GM23338 (cell line): ENCODE data around the gene STXBP5. TPM values are rescaled to one million over a fixed set of nuclear protein-coding genes. Genes with fewer than 3 reads are reported as not detected.

Experiments
- ATAC-seq: fragments of 200-7000 bp; cut with Tn5 transposase; 3 replicates; pipeline ENCODE4 v1.9.1; 2020
- DNase-seq: peaks from one replicate; pipeline ENCODE4 v3.0.0-alpha.2; 2015; ENCODE audit warnings: low spot score
- H2AFZ ChIP-seq: fragments of 200-600 bp; sonication (generic); 2 replicates; pipeline ENCODE4 v1.8.0; 2016; ENCODE audit warnings: antibody characterized with exemption, mild to moderate bottlenecking, moderate library complexity
- H3F3A ChIP-seq: fragments of 200-600 bp; sonication (generic); replicated peaks from 2 replicates; pipeline ENCODE4 v1.8.0; 2017; ENCODE audit warnings: antibody characterized with exemption, mixed run types, low read depth
- H3K27ac ChIP-seq: fragments of 200-600 bp; sonication (generic); 2 replicates; pipeline ENCODE4 v1.6.1; 2016; ENCODE audit warnings: low read depth
- H3K27me3 ChIP-seq: fragments of 200-600 bp; sonication (generic); 2 replicates; pipeline ENCODE4 v1.8.0; 2016; ENCODE audit warnings: mild to moderate bottlenecking, mixed run types, moderate library complexity; ENCODE audit not compliant: insufficient read depth
- H3K36me3 ChIP-seq: fragments of 200-600 bp; sonication (generic); 2 replicates; pipeline ENCODE4 v1.8.0; 2016; ENCODE audit warnings: mild to moderate bottlenecking; ENCODE audit not compliant: insufficient read depth
- H3K4me1 ChIP-seq: fragments of 200-600 bp; sonication (generic); 2 replicates; pipeline ENCODE4 v1.8.0; 2016; ENCODE audit warnings: mild to moderate bottlenecking, moderate library complexity; ENCODE audit not compliant: insufficient read depth
- H3K4me2 ChIP-seq: fragments of 200-600 bp; sonication (generic); 2 replicates; pipeline ENCODE4 v1.7.1; 2017; ENCODE audit warnings: mixed run types
- H3K4me3 ChIP-seq: fragments of 200-600 bp; sonication (generic); 2 replicates; pipeline ENCODE4 v1.6.1; 2016; ENCODE audit warnings: mixed run types
- H3K79me2 ChIP-seq: fragments of 200-600 bp; sonication (generic); replicated peaks from 2 replicates; pipeline ENCODE4 v1.8.0; 2017; ENCODE audit warnings: mild to moderate bottlenecking; ENCODE audit not compliant: insufficient read depth
- H3K9me2 ChIP-seq: fragments of 200-600 bp; sonication (generic); 2 replicates; pipeline ENCODE4 v1.8.0; 2017; ENCODE audit not compliant: insufficient read depth
- H4K20me1 ChIP-seq: fragments of 200-600 bp; sonication (generic); replicated peaks from 2 replicates; pipeline ENCODE4 v1.8.0; 2017; ENCODE audit warnings: mild to moderate bottlenecking; ENCODE audit not compliant: insufficient read depth
- H3K27ac Mint-ChIP-seq: 2 replicates; pipeline ENCODE4 v1.8.0; 2020; ENCODE audit warnings: inconsistent platforms, mild to moderate bottlenecking, moderate library complexity, mixed read lengths
- H3K27me3 Mint-ChIP-seq: 3 replicates; pipeline ENCODE4 v1.8.0; 2022; ENCODE audit warnings: low read depth, mild to moderate bottlenecking, moderate library complexity, mixed read lengths, inconsistent platforms; ENCODE audit not compliant: insufficient read depth, poor library complexity
- H3K36me3 Mint-ChIP-seq: 3 replicates; pipeline ENCODE4 v1.8.0; 2021; ENCODE audit warnings: low read depth, mild to moderate bottlenecking, inconsistent platforms, moderate library complexity, mixed read lengths
- H3K4me1 Mint-ChIP-seq: 3 replicates; pipeline ENCODE4 v1.8.0; 2020; ENCODE audit warnings: mild to moderate bottlenecking, inconsistent platforms, mixed read lengths
- H3K4me3 Mint-ChIP-seq: 3 replicates; pipeline ENCODE4 v1.8.0; 2021; ENCODE audit warnings: moderate library complexity, mild to moderate bottlenecking, inconsistent platforms, mixed read lengths
- H3K9me3 Mint-ChIP-seq: 3 replicates; pipeline ENCODE4 v1.8.0; 2020; ENCODE audit warnings: moderate library complexity, mild to moderate bottlenecking, inconsistent platforms, mixed read lengths
- CREB1 ChIP-seq: fragments of 250-450 bp; sonication (Bioruptor Pico); IDR thresholded peaks from 2 replicates; pipeline ENCODE4 v1.5.0; 2020; ENCODE audit warnings: low read depth, mild to moderate bottlenecking, moderate library complexity
- CTCF ChIP-seq, 2 experiments: fragments of 200-600 bp in 1 of 2; sonication (generic) in 1 of 2; conservative IDR thresholded peaks; 2 replicates each; pipeline versions ENCODE4 v1.5.1 to v1.6.1; 2016 to 2017; ENCODE audit warnings: antibody characterized with exemption in 2 of 2, low read depth in 2 of 2, mild to moderate bottlenecking in 2 of 2, moderate library complexity in 1 of 2
- ETS1 ChIP-seq: IDR thresholded peaks from 2 replicates; pipeline ENCODE4 v1.6.1; 2016; ENCODE audit warnings: antibody characterized with exemption
- EZH2 ChIP-seq: fragments of 200-600 bp; sonication (generic); IDR thresholded peaks from one replicate; pipeline ENCODE4 v1.8.0; 2017; ENCODE audit warnings: antibody characterized with exemption, mild to moderate bottlenecking, low read depth; ENCODE audit not compliant: unreplicated experiment
- EZH2phosphoT487 ChIP-seq: fragments of 200-600 bp; sonication (generic); IDR thresholded peaks from one replicate; pipeline ENCODE4 v1.8.1; 2018; ENCODE audit warnings: antibody characterized with exemption; ENCODE audit not compliant: unreplicated experiment
- JUNB ChIP-seq: IDR thresholded peaks from one replicate; pipeline ENCODE4 v1.6.1; 2016; ENCODE audit warnings: antibody characterized with exemption; ENCODE audit not compliant: unreplicated experiment
- NANOG ChIP-seq: IDR thresholded peaks from 2 replicates; pipeline ENCODE4 v1.6.1; 2016; ENCODE audit warnings: antibody characterized with exemption, borderline replicate concordance
- POLR2AphosphoS5 ChIP-seq: IDR thresholded peaks from 2 replicates; pipeline ENCODE4 v1.6.1; 2016; ENCODE audit warnings: antibody characterized with exemption, low read depth
- STAT1 ChIP-seq: IDR thresholded peaks from one replicate; pipeline ENCODE4 v1.6.1; 2016; ENCODE audit warnings: antibody characterized with exemption; ENCODE audit not compliant: unreplicated experiment
- ZNF114 ChIP-seq: fragments of 250-450 bp; sonication (Bioruptor Pico); IDR thresholded peaks from 2 replicates; pipeline ENCODE4 v1.5.0; 2020; ENCODE audit warnings: mild to moderate bottlenecking, moderate library complexity
- ZNF331 ChIP-seq: fragments of 250-450 bp; sonication (Bioruptor Pico); IDR thresholded peaks from 2 replicates; pipeline ENCODE4 v1.5.0; 2020; ENCODE audit warnings: low read depth, mild to moderate bottlenecking, moderate library complexity
- ZNF462 ChIP-seq: fragments of 250-450 bp; sonication (Bioruptor Pico); IDR thresholded peaks from 2 replicates; pipeline ENCODE4 v1.5.0; 2020; ENCODE audit warnings: mild to moderate bottlenecking, moderate library complexity
- polyA plus RNA-seq: library from polyadenylated mRNA; unstranded; fragments of >200 nt; fragmentation: Nextera tagmentation; extraction: Ambion mirVana; gene quantifications from 2 replicates; pipeline ENCODE4 v1.2.1, GENCODE V29; 2016
- total RNA-seq: library from RNA; depleted of rRNA; stranded (reverse); fragments of >200 nt; shearing (Covaris generic); gene quantifications from 2 replicates; pipeline ENCODE4 v1.2.3, GENCODE V29; 2014

STXBP5 gene
- total and polyA plus RNA-seq, 2 experiments from 2014 or later: 3.9 to 17.8 TPM

- Mint-ChIP-seq H3K4me3 (no peak overlapping the region), H3K27me3 (no peaks in the 10 kb centered on the region), H3K4me1 (no peaks in the 10 kb centered on the region; the same call in 2 of the 3 replicates), H3K9me3 (no peaks in the 10 kb centered on the region), H3K27ac (no peak overlapping the region), H3K36me3 (no peaks in the 10 kb centered on the region)
- Histone ChIP-seq H4K20me1 (no peaks in the 10 kb centered on the region), H3K9me2 (0 out of 2 replicates have a peak, but pooled peaks cover 11% of the 10 kb centered on the region), H3F3A (no peaks in the 10 kb centered on the region), H3K4me3 (no peak overlapping the region), H3K27me3 (no peaks in the 10 kb centered on the region), H3K4me1 (no peaks in the 10 kb centered on the region), H2AFZ (no peak overlapping the region), H3K27ac (no peak overlapping the region), H3K4me2 (no peak overlapping the region), H3K36me3 (no peaks in the 10 kb centered on the region), H3K79me2 (no peaks in the 10 kb centered on the region)
- ATAC-seq (no peak), DNase-seq (no peak)
- TF ChIP-seq JUNB: no peak
These were observed 39.5 kb upstream of the STXBP5 start for GRCh38 chr6:147164761-147165160.

- no peaks in the 10 kb centered on the region for H3K36me3 ChIP-seq
- no peak overlapping the region for H3K27ac ChIP-seq
- H3K27me3 ChIP-seq: no peaks in the 10 kb centered on the region
- no peaks in the 10 kb centered on the region for H3K9me3 Mint-ChIP-seq
- H3K9me2 ChIP-seq: 0 out of 2 replicates have a peak, but pooled peaks cover 11% of the 10 kb centered on the region
- DNase-seq (no peak), ATAC-seq (no peak)
- H3K36me3 Mint-ChIP-seq: no peaks in the 10 kb centered on the region
- H3F3A ChIP-seq: no peaks in the 10 kb centered on the region
- no peaks in the 10 kb centered on the region for H3K79me2 ChIP-seq
- H3K4me1 ChIP-seq: no peaks in the 10 kb centered on the region
- H3K4me3 Mint-ChIP-seq: no peak overlapping the region
- H2AFZ ChIP-seq: no peak overlapping the region
- peaks cover 5% of the 10 kb centered on the region; the same call in 2 of the 3 replicates for H3K4me1 Mint-ChIP-seq
- H4K20me1 ChIP-seq: no peaks in the 10 kb centered on the region
- no peak overlapping the region for H3K4me2 ChIP-seq
- H3K27ac Mint-ChIP-seq: no peak overlapping the region
- H3K27me3 Mint-ChIP-seq: no peaks in the 10 kb centered on the region
- no peak overlapping the region for H3K4me3 ChIP-seq
- TF ChIP-seq STAT1: no peak
- no peak for TF ChIP-seq ZNF114 (CRISPR knock-in tag)
- no peak for TF ChIP-seq ZNF462 (CRISPR knock-in tag)
- TF ChIP-seq ZNF331 (CRISPR knock-in tag): no peak
- no peak for TF ChIP-seq ETS1
- TF ChIP-seq EZH2: no peak
- TF ChIP-seq CREB1 (CRISPR knock-in tag): no peak
- TF ChIP-seq EZH2phosphoT487: no peak
- no peak for TF ChIP-seq NANOG
- TF ChIP-seq POLR2AphosphoS5: no peak
- no peak for TF ChIP-seq CTCF (conservative IDR thresholded peaks at IDR 0.05; ENCODE audit: low read depth in 2 of 2)
- TF ChIP-seq JUNB: no peak
These were observed 37.8 kb upstream of the STXBP5 start for GRCh38 chr6:147166360-147166944.
